A549 (cell line): ENCODE measurements around the gene SEMA7A. TPM values are rescaled to one million over a fixed set of nuclear protein-coding genes. Genes with fewer than 3 reads are reported as not detected.

Experiments
- ATAC-seq, 2 experiments: fragments of 200-7000 bp in 1 of 2; fragments of >200 bp in 1 of 2; cut with Nextera tagmentation in 1 of 2; cut with Tn5 transposase in 1 of 2; 3 replicates each; pipeline versions ENCODE4 v1.8.0 to v1.9.1; 2018 to 2020; ENCODE audit warnings: mild to moderate bottlenecking in 1 of 2, moderate library complexity in 1 of 2
- CTCF ChIA-PET: fragments of 300-600 bp; sonication (Branson Sonifier 250); formaldehyde crosslinking; extraction: SDS; loops from one replicate; lab custom pipeline; 2021; ENCODE audit warnings: antibody characterized with exemption, inconsistent platforms; lab: Yijun Ruan, JAX
- POLR2A ChIA-PET: fragments of 350-600 bp; formaldehyde crosslinking; extraction: SDS; loops from one replicate; lab custom pipeline; 2021; ENCODE audit warnings: antibody characterized with exemption, inconsistent platforms; lab: Yijun Ruan, JAX
- DNase-seq, 2 experiments: peaks; one replicate each; pipeline versions ENCODE4 v3.0.0 to v3.0.0-alpha.2; 2011 to 2016; ENCODE audit warnings: low read depth in 1 of 2, low spot score in 1 of 2
- FAIRE-seq: peaks from 2 replicates; lab custom pipeline; 2011; peaks lifted over from hg19 to GRCh38; lab: Jason Lieb, UNC
- H3K27ac ChIP-seq, 2 experiments: fragments of >200 bp; sonication (Bioruptor Twin); formaldehyde crosslinking; 3 replicates each; pipeline ENCODE4 v1.5.1; 2016 to 2017
- H3K4me1 ChIP-seq: fragments of >200 bp; sonication (Bioruptor Twin); formaldehyde crosslinking; 3 replicates; pipeline ENCODE4 v1.6.1; 2016
- H3K4me2 ChIP-seq: fragments of >200 bp; sonication (Bioruptor Twin); formaldehyde crosslinking; 3 replicates; pipeline ENCODE4 v1.6.1; 2016
- H3K4me3 ChIP-seq: fragments of >200 bp; sonication (Bioruptor Twin); formaldehyde crosslinking; 3 replicates; pipeline ENCODE4 v1.5.1; 2016
- H3K9me3 ChIP-seq: fragments of >200 bp; sonication (Bioruptor Twin); formaldehyde crosslinking; 3 replicates; pipeline ENCODE4 v1.6.1; 2016
- CTCF ChIP-seq: fragments of >200 bp; sonication (Bioruptor Twin); formaldehyde crosslinking; IDR thresholded peaks from 3 replicates; pipeline ENCODE4 v1.5.1; 2016
- EHMT2 ChIP-seq: fragments of 200-600 bp; sonication (generic); IDR thresholded peaks from 2 replicates; pipeline ENCODE4 v1.6.1; 2016; ENCODE audit warnings: antibody characterized with exemption, low read depth, mild to moderate bottlenecking, moderate library complexity
- GATA3 ChIP-seq: IDR thresholded peaks from 2 replicates; pipeline ENCODE4 v1.6.1; 2012; ENCODE audit warnings: borderline replicate concordance
- HDAC2 ChIP-seq: fragments of 200-600 bp; sonication (generic); IDR thresholded peaks from 2 replicates; pipeline ENCODE4 v1.6.1; 2016
- JUNB ChIP-seq: fragments of >200 bp; sonication (Bioruptor Twin); formaldehyde crosslinking; IDR thresholded peaks from 2 replicates; pipeline ENCODE4 v1.6.1; 2016
- KDM1A ChIP-seq: fragments of 200-600 bp; sonication (generic); IDR thresholded peaks from 2 replicates; pipeline ENCODE4 v1.6.1; 2016; ENCODE audit warnings: low read depth, mild to moderate bottlenecking
- KDM5A ChIP-seq: fragments of 200-600 bp; sonication (generic); IDR thresholded peaks from 2 replicates; pipeline ENCODE4 v1.6.1; 2016; ENCODE audit warnings: antibody characterized with exemption, mild to moderate bottlenecking
- MAZ ChIP-seq: fragments of 150-350 bp; IDR thresholded peaks from 2 replicates; pipeline ENCODE4 v1.6.1; 2014; ENCODE audit warnings: antibody characterized with exemption, low read depth, low read length, borderline replicate concordance
- POLR2A ChIP-seq: IDR thresholded peaks from 2 replicates; pipeline ENCODE4 v1.6.1; 2012; ENCODE audit warnings: mild to moderate bottlenecking, low read length
- POLR2AphosphoS2 ChIP-seq: conservative IDR thresholded peaks from 2 replicates; pipeline ENCODE4 v1.6.1; 2012; ENCODE audit warnings: low read length, improper control_type of control experiment, inconsistent platforms
- RAD21 ChIP-seq, 2 experiments: fragments of >200 bp in 1 of 2; sonication (Bioruptor Twin) in 1 of 2; formaldehyde crosslinking in 1 of 2; IDR thresholded peaks in 1 of 2; conservative IDR thresholded peaks in 1 of 2; 2 replicates in 1 of 2; 3 replicates in 1 of 2; pipeline ENCODE4 v1.6.1; 2012 to 2018; ENCODE audit warnings: inconsistent platforms in 1 of 2
- RCOR1 ChIP-seq: fragments of 150-350 bp; IDR thresholded peaks from 2 replicates; pipeline ENCODE4 v1.6.1; 2014; ENCODE audit warnings: antibody characterized with exemption, low read length, low read depth
- REST ChIP-seq: fragments of 200-600 bp; sonication (generic); IDR thresholded peaks from 2 replicates; pipeline ENCODE4 v1.6.1; 2016; ENCODE audit warnings: antibody characterized with exemption, mild to moderate bottlenecking, moderate library complexity
- TP53 ChIP-seq: fragments of 250-450 bp; sonication (Bioruptor Pico); IDR thresholded peaks from 2 replicates; pipeline ENCODE4 v1.5.0; 2021; ENCODE audit warnings: mild to moderate bottlenecking, moderate library complexity
- USF2 ChIP-seq: fragments of 450-650 bp; IDR thresholded peaks from 2 replicates; pipeline ENCODE4 v1.6.1; 2014; ENCODE audit warnings: antibody characterized with exemption
- ZFP36 ChIP-seq: fragments of 450-650 bp; IDR thresholded peaks from 2 replicates; pipeline ENCODE4 v1.6.1; 2014; ENCODE audit warnings: borderline replicate concordance; ENCODE audit not compliant: partially characterized antibody
- WGBS: methylation state at CpG from one replicate; pipeline ENCODE4 v1.1.6; 2017; ENCODE audit errors: missing lambda C conversion rate; 5-methylcytosine and 5-hydroxymethylcytosine counted together
- polyA plus RNA-seq, 4 experiments: library from polyadenylated mRNA; depleted of rRNA in 3 of 4; stranded (reverse); fragments of >200 nt; fragmentation: RNase III in 1 of 4; extraction: RNeasy Plus Mini Kit Qiagen cat#74134 plus additional on column Dnase treatment in 1 of 4; gene quantifications; 2 replicates in 3 of 4; 3 replicates in 1 of 4; pipeline ENCODE4 v1.2.3, GENCODE V29; 2011 to 2017

The SEMA7A gene
- polyA plus RNA-seq, 2 of the 4 experiments (the other 2 are of a cell fraction): 0.44 to 1.2 TPM

- TF ChIP-seq REST: no peak
- TF ChIP-seq JUNB: no peak
- TF ChIP-seq USF2: no peak
- no peak for TF ChIP-seq RAD21 (conservative IDR thresholded peaks at IDR 0.05 in 1 of 2, IDR thresholded peaks at IDR 0.05 in 1 of 2)
- no peak for TF ChIP-seq MAZ
- no peak for TF ChIP-seq POLR2A
- no peak for TF ChIP-seq EHMT2
- TF ChIP-seq TP53 (CRISPR knock-in tag): no peak
Observed at GRCh38 chr15:74444106-74445062, 10.6 kb upstream of the SEMA7A start (continued).

- 77% methylated on average over 12 of the region's 14 CpGs for WGBS
- FAIRE-seq (no peak), ATAC-seq (no peak), DNase-seq (no peak)
- ChIA-PET POLR2A (no interaction called here), CTCF (interaction anchor here (0.8 to 36.0 kb wide), 3 partner anchors 8 to 65 kb away, joined by 3 to 681 read pairs (median 3); partner anchors contain the start of gene CYP11A1)
- Histone ChIP-seq H3K4me1 (no peaks in the 10 kb centered on the region), H3K9me3 (no peaks in the 10 kb centered on the region), H3K4me3 (no peak overlapping the region), H3K27ac (no peak overlapping the region), H3K4me2 (no peak overlapping the region)
- TF ChIP-seq KDM5A (no peak), KDM1A (no peak), POLR2AphosphoS2 (no peak), HDAC2 (no peak), RAD21 (conservative IDR thresholded peaks at IDR 0.05 in 1 of 2, IDR thresholded peaks at IDR 0.05 in 1 of 2) (no peak), CTCF (no peak), GATA3 (no peak), RCOR1 (no peak), ZFP36 (no peak)
Observed at GRCh38 chr15:74443100-74443909, 9.5 kb upstream of the SEMA7A start.
